NCI-H345 treated with DMSO at 0.1 percent for 48 hours (cell line): ENCODE measurements around the gene C15orf40.
"Not testable (repeated sequence)": the region's sequence is repeated elsewhere in the genome, so short reads cannot be mapped to it uniquely, and the experiment has no call there.

Experiments
- DNase-seq: peaks from one replicate; lab custom pipeline; 2025; ENCODE audit not compliant: unreplicated experiment; lab: John Stamatoyannopoulos, UW

Gene C15orf40

DNA sequence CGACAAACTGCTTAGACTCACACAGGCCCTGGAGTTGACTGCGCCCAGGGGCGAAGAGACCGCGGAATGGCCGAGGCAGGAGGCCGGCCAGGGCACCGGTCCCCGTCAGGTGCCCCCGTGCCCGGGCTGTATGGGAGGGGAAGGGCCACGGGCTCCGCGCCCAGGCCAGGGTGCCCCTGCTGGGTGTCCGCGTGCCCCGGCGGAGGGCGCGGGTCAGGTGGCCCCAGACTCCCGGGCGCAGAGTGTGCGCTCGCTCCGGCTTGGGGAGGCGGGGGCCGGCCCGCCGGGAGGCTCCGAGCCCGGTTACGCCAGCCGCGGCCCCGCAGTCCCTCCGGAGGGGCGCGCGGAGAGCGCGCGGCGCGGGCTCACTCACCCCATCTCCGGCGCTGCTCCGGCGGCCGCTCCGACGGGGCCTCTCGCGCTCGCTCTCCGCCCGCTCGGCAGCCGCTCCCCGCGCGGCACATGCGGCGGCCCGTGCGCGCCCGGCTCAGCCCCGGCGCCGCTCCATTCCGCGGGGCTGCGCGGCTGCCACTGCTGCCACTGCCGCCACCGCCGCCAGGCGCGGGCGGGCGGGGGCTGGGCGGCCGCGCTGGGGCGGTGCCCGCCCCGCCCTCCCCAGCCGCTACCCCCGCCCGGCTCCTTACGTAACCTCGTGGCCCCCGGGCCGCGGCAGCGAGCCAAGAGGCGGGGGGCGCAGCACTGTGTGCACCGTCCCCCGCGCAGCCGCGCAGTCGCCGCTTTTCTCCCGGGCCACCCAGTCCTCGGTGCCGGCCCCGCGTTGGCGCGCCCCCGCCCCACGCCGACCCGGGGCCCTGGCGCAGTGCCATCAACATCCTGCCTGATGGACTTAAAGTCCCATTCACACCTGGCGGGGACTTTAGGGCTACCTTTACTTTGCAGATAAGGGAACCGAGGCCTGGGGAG lies 59.0 kb downstream of the C15orf40 start, which contains the start of gene HOMER2:
Gene HOMER2 (minus strand): TSS at position 563 of the 924 bp plus-strand sequence. CDS start 185 bp downstream, at position 378.
- no peak for DNase-seq

GRCh38 chr15:82951472-82952157 lies 59.8 kb downstream of the C15orf40 start:
- no peak for DNase-seq

DNA sequence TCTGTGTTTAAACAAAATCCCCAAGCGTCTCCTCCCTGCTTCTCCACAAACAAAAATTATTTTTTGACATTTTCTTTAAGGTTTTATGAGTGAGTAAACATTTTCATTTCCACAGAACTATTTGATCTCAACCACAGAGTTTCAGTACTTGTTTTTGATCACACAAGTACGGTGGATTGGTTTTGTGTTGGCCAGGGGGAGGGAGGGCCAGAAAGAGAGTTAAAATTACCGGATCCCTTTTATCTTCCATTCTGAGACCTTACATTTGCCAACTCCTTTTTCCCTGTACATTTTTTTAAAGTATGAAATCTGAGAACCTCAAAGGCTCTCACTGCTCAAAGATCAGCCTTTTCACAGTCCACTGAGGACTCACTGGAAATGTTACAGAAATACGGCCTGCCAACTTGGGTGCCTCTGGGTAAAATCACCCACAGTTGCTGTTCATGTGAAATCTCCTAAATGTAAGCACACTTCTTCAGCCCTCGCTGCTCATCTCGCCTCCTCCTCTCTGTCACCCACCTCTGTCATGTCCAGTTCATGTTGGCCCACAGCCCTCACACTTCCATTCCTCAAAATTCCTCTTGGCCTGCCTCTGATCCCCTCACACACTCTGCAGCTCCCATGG lies 60.6 kb downstream of the C15orf40 start:
- DNase-seq: no peak

DNA sequence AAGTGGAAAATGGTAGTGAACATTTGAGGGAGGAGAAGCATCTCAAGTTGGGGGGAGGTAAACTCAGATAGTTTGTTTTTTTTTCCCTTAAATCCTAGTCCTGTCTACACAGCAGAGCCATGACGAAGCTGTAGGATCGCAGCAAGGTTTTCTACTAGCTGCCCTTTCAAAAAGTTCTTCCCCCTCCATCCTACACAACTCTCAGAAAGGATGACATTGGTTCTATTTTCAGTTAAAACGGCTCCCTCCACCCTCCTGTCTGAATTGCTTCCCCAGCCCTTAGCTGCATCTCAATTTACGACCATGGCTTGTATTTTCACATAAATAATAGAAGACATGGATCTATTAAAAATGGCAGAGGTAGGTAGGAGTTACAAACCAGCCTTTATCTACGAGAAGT lies 61.1 kb downstream of the C15orf40 start:
- no peak for DNase-seq

DNA sequence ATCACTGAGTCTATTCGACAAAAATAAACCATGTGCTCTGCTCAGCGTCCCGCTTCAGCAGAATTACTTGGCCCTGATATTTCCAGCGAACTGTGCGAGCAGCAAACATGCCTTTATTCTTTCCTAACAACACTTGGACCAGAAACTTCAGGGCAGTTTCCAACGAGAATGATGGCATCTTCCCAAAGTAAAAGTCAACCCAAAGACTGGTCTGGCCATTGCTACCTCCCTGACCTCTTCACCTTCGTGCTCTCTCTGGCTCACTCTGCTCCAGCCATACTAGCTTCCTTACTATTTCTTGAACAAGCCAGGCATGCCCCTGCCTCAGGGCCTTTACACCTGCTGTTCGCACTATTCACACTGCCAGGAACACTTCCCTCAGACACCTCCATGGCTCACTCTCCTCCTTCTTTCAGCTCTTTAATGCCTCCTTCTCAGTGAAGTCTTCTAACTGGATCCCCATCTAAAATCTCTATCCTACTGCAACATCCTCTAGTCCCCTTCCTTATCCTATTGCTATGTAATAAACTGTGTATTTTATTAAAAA lies 65.2 kb downstream of the C15orf40 start:
- no peak for DNase-seq

- no peak for DNase-seq
Measured at GRCh38 chr15:82945326-82945725, 66.1 kb downstream of the C15orf40 start.

DNA sequence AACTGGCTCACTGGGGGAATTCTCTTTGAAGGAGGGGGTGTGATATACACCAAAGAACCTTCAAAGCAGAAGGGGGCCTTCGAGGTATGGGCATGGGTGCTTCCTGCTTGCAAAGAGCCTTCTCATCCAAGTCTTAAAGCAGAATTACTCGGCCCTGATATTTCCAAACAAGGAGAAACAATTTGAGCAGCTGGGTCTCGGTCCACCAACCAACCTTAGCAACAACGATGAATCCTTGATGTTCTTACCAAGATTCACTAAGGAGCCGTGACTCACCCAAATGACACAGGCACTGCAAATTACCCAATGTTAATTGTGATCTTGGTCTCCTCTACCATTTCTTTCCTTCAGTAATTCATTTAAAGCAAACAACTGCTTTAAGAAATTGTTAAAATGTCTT lies 66.6 kb downstream of the C15orf40 start:
- no peak for DNase-seq

DNA sequence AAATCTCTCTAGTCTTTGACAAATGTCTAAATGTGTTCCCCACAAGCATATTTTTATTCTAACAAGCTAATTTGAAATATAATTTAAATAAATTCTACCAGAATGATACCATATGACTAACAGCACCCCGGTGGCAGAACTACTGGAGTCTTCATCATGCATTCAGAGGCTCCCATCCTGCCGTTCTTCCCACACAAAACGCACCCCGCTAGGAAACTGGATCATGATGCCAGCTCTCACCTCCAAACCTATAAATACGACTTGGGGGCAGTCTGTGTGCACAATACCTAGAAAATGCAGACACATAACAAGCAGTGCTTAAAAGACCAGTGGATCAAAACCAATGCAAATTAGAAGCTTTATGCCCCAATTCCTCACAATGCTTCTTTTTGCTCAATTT lies 67.4 kb downstream of the C15orf40 start:
- no peak for DNase-seq

GRCh38 chr15:82943176-82943575 lies 68.3 kb downstream of the C15orf40 start:
- DNase-seq: no peak

DNA sequence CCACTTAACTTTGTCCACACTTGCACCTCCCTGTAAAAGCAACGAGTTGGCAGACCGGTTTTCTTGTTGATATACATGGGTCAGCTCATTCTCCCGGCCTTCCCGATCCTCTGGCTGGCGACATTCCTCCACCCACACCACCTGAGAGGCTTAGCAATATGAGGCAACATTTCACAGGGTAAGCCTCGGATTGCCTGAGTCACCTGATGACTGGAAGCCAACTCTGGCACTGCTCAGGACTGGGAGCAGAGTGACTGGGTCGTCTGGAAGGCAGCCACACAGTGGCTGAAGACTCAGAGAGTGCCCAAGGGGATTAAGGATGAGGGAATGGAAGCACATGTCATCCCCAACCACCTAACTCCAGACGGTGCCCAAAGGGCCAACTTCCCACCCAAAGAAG lies 68.7 kb downstream of the C15orf40 start:
- no peak for DNase-seq

DNA sequence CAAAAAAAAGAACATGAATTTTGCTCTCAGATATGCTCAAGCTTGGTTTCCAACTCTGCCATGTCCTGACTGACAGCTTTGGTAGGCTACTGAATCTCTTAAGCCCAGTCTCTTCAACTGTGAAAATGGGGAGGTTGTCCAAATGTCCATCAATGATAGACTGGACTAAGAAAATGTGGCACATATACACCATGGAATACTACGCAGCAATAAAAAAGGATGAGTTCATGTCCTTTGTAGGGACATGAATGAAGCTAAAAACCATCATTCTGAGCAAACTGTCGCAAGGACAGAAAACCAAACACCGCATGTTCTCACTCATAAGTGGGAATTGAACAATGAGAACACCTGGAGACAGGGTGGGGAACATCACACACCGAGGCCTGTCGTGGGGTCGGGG lies 71.8 kb downstream of the C15orf40 start:
- not testable (repeated sequence) for DNase-seq
